Epithelial cell of proximal tubule (primary cell): ENCODE measurements around the gene SCAP. TPM values are rescaled to one million over a fixed set of nuclear protein-coding genes. Genes with fewer than 3 reads are reported as not detected.

Source experiments
- DNase-seq: peaks from one replicate; pipeline ENCODE4 v3.0.0-alpha.2; 2011; ENCODE audit warnings: low read depth
- H3K4me3 ChIP-seq: 2 replicates; pipeline ENCODE4 v1.5.1; 2011; ENCODE audit warnings: low read depth, mild to moderate bottlenecking, low read length
- CTCF ChIP-seq: conservative IDR thresholded peaks from 2 replicates; pipeline ENCODE4 v1.5.1; 2012; ENCODE audit warnings: low read depth, mild to moderate bottlenecking, low read length
- total RNA-seq: library from RNA; depleted of rRNA; stranded (reverse); fragments of >200 nt; gene quantifications from 2 replicates; pipeline ENCODE4 v1.2.3, GENCODE V29; 2015

Gene SCAP
- total RNA-seq, 1 donor from 2014 or later: 52.8 TPM

- TF ChIP-seq CTCF: no peak
- DNase-seq: no peak
These were observed 66.5 kb downstream of the SCAP start for GRCh38 chr3:47409284-47409683.

GRCh38 chr3:47408839-47409229 lies 66.9 kb downstream of the SCAP start:
- no peak for DNase-seq
- H3K4me3 ChIP-seq: no peak overlapping the region
- no peak for TF ChIP-seq CTCF

More at GRCh38 chr3:47409284-47409683, 66.5 kb downstream of the SCAP start:
- H3K4me3 ChIP-seq: no peak overlapping the region

- TF ChIP-seq CTCF: no peak
- DNase-seq: no peak
- no peak overlapping the region for H3K4me3 ChIP-seq
These were observed 67.6 kb downstream of the SCAP start for GRCh38 chr3:47407896-47408838.

- DNase-seq: no peak
- H3K4me3 ChIP-seq: no peak overlapping the region
- no peak for TF ChIP-seq CTCF
These were observed 68.5 kb downstream of the SCAP start for GRCh38 chr3:47407237-47407636.

GRCh38 chr3:47406762-47407149 lies 69.0 kb downstream of the SCAP start:
- H3K4me3 ChIP-seq: no peak overlapping the region
- DNase-seq: no peak

GRCh38 chr3:47405820-47406761 lies 69.7 kb downstream of the SCAP start:
- TF ChIP-seq CTCF: no peak
- no peak for DNase-seq
- no peak overlapping the region for H3K4me3 ChIP-seq

More at GRCh38 chr3:47406762-47407149, 69.0 kb downstream of the SCAP start:
- TF ChIP-seq CTCF: peak; percentile 15
